ENCODE measurements around the gene JAKMIP1.

DNA sequence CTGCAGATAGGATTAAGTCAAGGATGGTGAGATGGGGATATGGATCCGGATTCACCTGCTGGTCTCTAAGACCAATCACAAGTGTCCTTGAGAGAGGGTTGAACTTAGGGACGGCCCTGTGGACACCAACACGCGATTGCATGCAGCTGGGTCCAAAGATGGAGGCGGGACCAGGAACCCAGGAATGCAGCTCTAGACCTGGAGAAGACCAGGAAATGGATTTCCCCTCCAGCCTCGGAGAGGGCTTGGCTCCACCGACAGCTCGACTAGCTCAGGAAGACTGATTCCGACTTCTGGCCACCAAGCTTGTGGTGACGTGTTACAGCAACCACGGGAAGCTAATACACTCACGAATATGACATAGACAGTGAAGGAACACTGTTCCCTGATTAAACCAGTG, 186.8 kb downstream of the JAKMIP1 start:
- no peak for TF ChIP-seq ZFX (IDR thresholded peaks at IDR 0.05)
- no peak for TF ChIP-seq EZH2 (IDR thresholded peaks at IDR 0.05)
- TF ChIP-seq POLR2AphosphoS5 (IDR thresholded peaks at IDR 0.05; ENCODE audit: low read depth, low read length): no peak
- TF ChIP-seq, protein P1, sequence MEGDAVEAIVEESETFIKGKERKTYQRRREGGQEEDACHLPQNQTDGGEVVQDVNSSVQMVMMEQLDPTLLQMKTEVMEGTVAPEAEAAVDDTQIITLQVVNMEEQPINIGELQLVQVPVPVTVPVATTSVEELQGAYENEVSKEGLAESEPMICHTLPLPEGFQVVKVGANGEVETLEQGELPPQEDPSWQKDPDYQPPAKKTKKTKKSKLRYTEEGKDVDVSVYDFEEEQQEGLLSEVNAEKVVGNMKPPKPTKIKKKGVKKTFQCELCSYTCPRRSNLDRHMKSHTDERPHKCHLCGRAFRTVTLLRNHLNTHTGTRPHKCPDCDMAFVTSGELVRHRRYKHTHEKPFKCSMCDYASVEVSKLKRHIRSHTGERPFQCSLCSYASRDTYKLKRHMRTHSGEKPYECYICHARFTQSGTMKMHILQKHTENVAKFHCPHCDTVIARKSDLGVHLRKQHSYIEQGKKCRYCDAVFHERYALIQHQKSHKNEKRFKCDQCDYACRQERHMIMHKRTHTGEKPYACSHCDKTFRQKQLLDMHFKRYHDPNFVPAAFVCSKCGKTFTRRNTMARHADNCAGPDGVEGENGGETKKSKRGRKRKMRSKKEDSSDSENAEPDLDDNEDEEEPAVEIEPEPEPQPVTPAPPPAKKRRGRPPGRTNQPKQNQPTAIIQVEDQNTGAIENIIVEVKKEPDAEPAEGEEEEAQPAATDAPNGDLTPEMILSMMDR (IDR thresholded peaks at IDR 0.05 in 2 of 3, conservative IDR thresholded peaks at IDR 0.05 in 1 of 3; ENCODE audit: borderline replicate concordance in 1 of 3, insufficient read depth in 1 of 3, low read depth in 2 of 3, low read length in 2 of 3): no peak
- TF ChIP-seq POLR2A (IDR thresholded peaks at IDR 0.05; ENCODE audit: borderline replicate concordance, extremely low read depth, insufficient read depth, insufficient read length): no peak
- TF ChIP-seq, protein P2, sequence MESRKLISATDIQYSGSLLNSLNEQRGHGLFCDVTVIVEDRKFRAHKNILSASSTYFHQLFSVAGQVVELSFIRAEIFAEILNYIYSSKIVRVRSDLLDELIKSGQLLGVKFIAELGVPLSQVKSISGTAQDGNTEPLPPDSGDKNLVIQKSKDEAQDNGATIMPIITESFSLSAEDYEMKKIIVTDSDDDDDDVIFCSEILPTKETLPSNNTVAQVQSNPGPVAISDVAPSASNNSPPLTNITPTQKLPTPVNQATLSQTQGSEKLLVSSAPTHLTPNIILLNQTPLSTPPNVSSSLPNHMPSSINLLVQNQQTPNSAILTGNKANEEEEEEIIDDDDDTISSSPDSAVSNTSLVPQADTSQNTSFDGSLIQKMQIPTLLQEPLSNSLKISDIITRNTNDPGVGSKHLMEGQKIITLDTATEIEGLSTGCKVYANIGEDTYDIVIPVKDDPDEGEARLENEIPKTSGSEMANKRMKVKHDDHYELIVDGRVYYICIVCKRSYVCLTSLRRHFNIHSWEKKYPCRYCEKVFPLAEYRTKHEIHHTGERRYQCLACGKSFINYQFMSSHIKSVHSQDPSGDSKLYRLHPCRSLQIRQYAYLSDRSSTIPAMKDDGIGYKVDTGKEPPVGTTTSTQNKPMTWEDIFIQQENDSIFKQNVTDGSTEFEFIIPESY (IDR thresholded peaks at IDR 0.05; ENCODE audit: extremely low read depth, insufficient replicate concordance, low read length): no peak
- TF ChIP-seq SRF (IDR thresholded peaks at IDR 0.05; ENCODE audit: low read depth): no peak
- no peak for TF ChIP-seq EZH2phosphoT487 (IDR thresholded peaks at IDR 0.05; ENCODE audit: borderline replicate concordance)
- no peak for TF ChIP-seq SP1 (IDR thresholded peaks at IDR 0.05; ENCODE audit: low read depth)
- no peak for TF ChIP-seq CEBPB (IDR thresholded peaks at IDR 0.05; ENCODE audit: low read depth)
- TF ChIP-seq EGR1 (IDR thresholded peaks at IDR 0.05; ENCODE audit: low read depth): no peak
- TF ChIP-seq, protein P3, sequence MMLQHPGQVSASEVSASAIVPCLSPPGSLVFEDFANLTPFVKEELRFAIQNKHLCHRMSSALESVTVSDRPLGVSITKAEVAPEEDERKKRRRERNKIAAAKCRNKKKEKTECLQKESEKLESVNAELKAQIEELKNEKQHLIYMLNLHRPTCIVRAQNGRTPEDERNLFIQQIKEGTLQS (IDR thresholded peaks at IDR 0.05): no peak
- TF ChIP-seq, protein P4, sequence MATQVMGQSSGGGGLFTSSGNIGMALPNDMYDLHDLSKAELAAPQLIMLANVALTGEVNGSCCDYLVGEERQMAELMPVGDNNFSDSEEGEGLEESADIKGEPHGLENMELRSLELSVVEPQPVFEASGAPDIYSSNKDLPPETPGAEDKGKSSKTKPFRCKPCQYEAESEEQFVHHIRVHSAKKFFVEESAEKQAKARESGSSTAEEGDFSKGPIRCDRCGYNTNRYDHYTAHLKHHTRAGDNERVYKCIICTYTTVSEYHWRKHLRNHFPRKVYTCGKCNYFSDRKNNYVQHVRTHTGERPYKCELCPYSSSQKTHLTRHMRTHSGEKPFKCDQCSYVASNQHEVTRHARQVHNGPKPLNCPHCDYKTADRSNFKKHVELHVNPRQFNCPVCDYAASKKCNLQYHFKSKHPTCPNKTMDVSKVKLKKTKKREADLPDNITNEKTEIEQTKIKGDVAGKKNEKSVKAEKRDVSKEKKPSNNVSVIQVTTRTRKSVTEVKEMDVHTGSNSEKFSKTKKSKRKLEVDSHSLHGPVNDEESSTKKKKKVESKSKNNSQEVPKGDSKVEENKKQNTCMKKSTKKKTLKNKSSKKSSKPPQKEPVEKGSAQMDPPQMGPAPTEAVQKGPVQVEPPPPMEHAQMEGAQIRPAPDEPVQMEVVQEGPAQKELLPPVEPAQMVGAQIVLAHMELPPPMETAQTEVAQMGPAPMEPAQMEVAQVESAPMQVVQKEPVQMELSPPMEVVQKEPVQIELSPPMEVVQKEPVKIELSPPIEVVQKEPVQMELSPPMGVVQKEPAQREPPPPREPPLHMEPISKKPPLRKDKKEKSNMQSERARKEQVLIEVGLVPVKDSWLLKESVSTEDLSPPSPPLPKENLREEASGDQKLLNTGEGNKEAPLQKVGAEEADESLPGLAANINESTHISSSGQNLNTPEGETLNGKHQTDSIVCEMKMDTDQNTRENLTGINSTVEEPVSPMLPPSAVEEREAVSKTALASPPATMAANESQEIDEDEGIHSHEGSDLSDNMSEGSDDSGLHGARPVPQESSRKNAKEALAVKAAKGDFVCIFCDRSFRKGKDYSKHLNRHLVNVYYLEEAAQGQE (IDR thresholded peaks at IDR 0.05; ENCODE audit: low read depth): no peak
